Right cardiac atrium (tissue), 5 donors: ENCODE measurements around the gene SNTG2. TPM values are rescaled to one million over a fixed set of nuclear protein-coding genes. Genes with fewer than 3 reads are reported as not detected.
"Not testable (repeated sequence)": the region's sequence is repeated elsewhere in the genome, so short reads cannot be mapped to it uniquely, and the experiment has no call there.

Experiments used
- ATAC-seq, 2 donors: fragments of 200-7000 bp; cut with Tn5 transposase; one replicate each; pipeline versions ENCODE4 v1.8.0 to v1.9.1; 2020; ENCODE audit warnings: moderate library complexity in 2 of 2, mild to moderate bottlenecking in 1 of 2
- DNase-seq, 3 donors: peaks; one replicate each; pipeline ENCODE4 v3.0.0-alpha.2; 2020
- H3K27ac ChIP-seq: one replicate; pipeline ENCODE4 v1.5.1; 2013; ENCODE audit warnings: mild to moderate bottlenecking, low read length, control low read depth, moderate library complexity
- H3K27me3 ChIP-seq: one replicate; pipeline ENCODE4 v1.6.1; 2013; ENCODE audit not compliant: control insufficient read depth, insufficient read depth
- H3K4me1 ChIP-seq: one replicate; pipeline ENCODE4 v1.6.1; 2013; ENCODE audit warnings: low read length; ENCODE audit not compliant: control insufficient read depth, insufficient read depth
- H3K4me3 ChIP-seq: one replicate; pipeline ENCODE4 v1.5.1; 2013; ENCODE audit warnings: low read length, control low read depth
- H3K9me3 ChIP-seq: one replicate; pipeline ENCODE4 v1.6.1; 2013; ENCODE audit warnings: low read length; ENCODE audit not compliant: control insufficient read depth
- WGBS: extraction: QIAGEN DNeasy Blood & Tissue Kit; methylation state at CpG from one replicate; pipeline ENCODE4 v1.1.7; 2013; 5-methylcytosine and 5-hydroxymethylcytosine counted together
- intact Hi-C, 4 donors: fragments of 100-400 bp; cut with DNase I; formaldehyde crosslinking; loops; one replicate each; pipeline versions ENCODE4 v1.11.0 to v1.14.0; 2022 to 2023
- polyA plus RNA-seq: library from polyadenylated mRNA; stranded (reverse); fragments of 200-250 nt; gene quantifications from one replicate; pipeline ENCODE4 v1.2.3, GENCODE V29; 2013
- total RNA-seq, 4 donors: library from RNA; stranded (reverse); fragmentation: NEBNext Ultra II Directional; extraction: Animal tissue kit (Norgen Biotek cat#: 25700); gene quantifications; one replicate each; pipeline ENCODE4 v1.2.1, GENCODE V29; 2021
- donor health status: healthy with polysubstance abuse.
- donor health status: DM: no; HTN: yes; CAD: no.
- donor health status: DM: no; HTN: no; CAD: no.
- donor health status: DM: no; HTN: yes; CAD: no; lungs with severe emphysema.
- donor health status: DM: yes; HTN: yes; CAD: no.

SNTG2 gene
- total and polyA plus RNA-seq, 5 donors = 0.34 to 2.0 (median 0.93) TPM; not detected in 1

- H3K27ac ChIP-seq = no peak overlapping the region
- no peak for DNase-seq
- 81% methylated on average over 14 of the region's 14 CpGs for WGBS
- H3K9me3 ChIP-seq = no peaks in the 10 kb centered on the region
- H3K27me3 ChIP-seq = no peaks in the 10 kb centered on the region
- no peak for ATAC-seq
- intact Hi-C loops = no loop called here
- no peaks in the 10 kb centered on the region for H3K4me1 ChIP-seq
- no peak overlapping the region for H3K4me3 ChIP-seq
These were observed 181.8 kb downstream of the SNTG2 start for GRCh38 chr2:1132328-1132969.

- ATAC-seq, intact Hi-C loops, DNase-seq, H3K27ac ChIP-seq, H3K4me1 ChIP-seq, H3K4me3 ChIP-seq, H3K9me3 ChIP-seq, H3K27me3 ChIP-seq: not testable (repeated sequence)
- 86% methylated on average over 16 of the region's 16 CpGs for WGBS
These were observed 183.2 kb downstream of the SNTG2 start for GRCh38 chr2:1133896-1134295.

- intact Hi-C loops = no loop called here
- H3K27me3 ChIP-seq = no peaks in the 10 kb centered on the region
- no peak overlapping the region for H3K27ac ChIP-seq
- DNase-seq (no peak), ATAC-seq (no peak)
- no peaks in the 10 kb centered on the region for H3K4me1 ChIP-seq
- no peaks in the 10 kb centered on the region for H3K9me3 ChIP-seq
- WGBS = 96% methylated on average over 20 of the region's 20 CpGs
- no peak overlapping the region for H3K4me3 ChIP-seq
These were observed 184.0 kb downstream of the SNTG2 start for GRCh38 chr2:1134629-1135028.

GRCh38 chr2:1136067-1136466, 185.4 kb downstream of the SNTG2 start:
- no peak overlapping the region for H3K4me3 ChIP-seq
- no peak overlapping the region for H3K27ac ChIP-seq
- no peaks in the 10 kb centered on the region for H3K27me3 ChIP-seq
- DNase-seq (no peak), ATAC-seq (no peak)
- intact Hi-C loops = no loop called here
- 65% methylated on average over 7 of the region's 7 CpGs for WGBS
- H3K9me3 ChIP-seq = no peaks in the 10 kb centered on the region
- H3K4me1 ChIP-seq = no peaks in the 10 kb centered on the region

- Histone ChIP-seq H3K4me3 (no peak overlapping the region), H3K9me3 (no peaks in the 10 kb centered on the region), H3K27ac (no peak overlapping the region), H3K4me1 (no peaks in the 10 kb centered on the region), H3K27me3 (no peaks in the 10 kb centered on the region)
- 49% methylated on average over 7 of the region's 7 CpGs for WGBS
- ATAC-seq = peak in 1 of 2 donors; percentile 36
- DNase-seq = no peak
- intact Hi-C loops = no loop called here
These were observed 186.2 kb downstream of the SNTG2 start for GRCh38 chr2:1136846-1137245.

- Histone ChIP-seq H3K4me3 (no peak overlapping the region), H3K9me3 (no peaks in the 10 kb centered on the region), H3K27me3 (no peaks in the 10 kb centered on the region), H3K27ac (no peak overlapping the region), H3K4me1 (no peaks in the 10 kb centered on the region)
- 87% methylated on average over 7 of the region's 7 CpGs for WGBS
- intact Hi-C loops = no loop called here
- peak in 1 of 3 donors; percentile 28 for DNase-seq
- no peak for ATAC-seq
These were observed 186.6 kb downstream of the SNTG2 start for GRCh38 chr2:1137264-1137663.

GRCh38 chr2:1137913-1138391, 187.3 kb downstream of the SNTG2 start:
- Histone ChIP-seq H3K27me3 (no peaks in the 10 kb centered on the region), H3K27ac (no peak overlapping the region), H3K4me1 (no peaks in the 10 kb centered on the region), H3K9me3 (no peaks in the 10 kb centered on the region), H3K4me3 (no peak overlapping the region)
- WGBS = 59% methylated on average over 15 of the region's 15 CpGs
- DNase-seq (no peak), ATAC-seq (no peak)
- intact Hi-C loops = no loop called here

- DNase-seq = peak in 1 of 3 donors; percentile 40
- H3K27ac ChIP-seq = no peak overlapping the region
- 38% methylated on average over 17 of the region's 17 CpGs for WGBS
These were observed 189.8 kb downstream of the SNTG2 start for GRCh38 chr2:1140389-1141003.

GRCh38 chr2:1141079-1141478, 190.4 kb downstream of the SNTG2 start:
- H3K4me3 ChIP-seq = no peak overlapping the region
- H3K9me3 ChIP-seq = no peaks in the 10 kb centered on the region
- ATAC-seq (peak in 1 of 2 donors; percentile 86), DNase-seq (peak in 1 of 3 donors; percentile 33)
- 59% methylated on average over 7 of the region's 7 CpGs for WGBS
- H3K27ac ChIP-seq = no peak overlapping the region
- no peaks in the 10 kb centered on the region for H3K27me3 ChIP-seq
- H3K4me1 ChIP-seq = no peaks in the 10 kb centered on the region
- intact Hi-C loops = no loop called here

More at GRCh38 chr2:1140389-1141003, 189.8 kb downstream of the SNTG2 start:
- H3K4me3 ChIP-seq = no peak overlapping the region
- ATAC-seq = peak; percentile 36 to 48
- no peaks in the 10 kb centered on the region for H3K9me3 ChIP-seq
- no peaks in the 10 kb centered on the region for H3K4me1 ChIP-seq
- intact Hi-C loops = no loop called here
- no peaks in the 10 kb centered on the region for H3K27me3 ChIP-seq

GRCh38 chr2:1143129-1143528, 192.5 kb downstream of the SNTG2 start:
- WGBS = 84% methylated on average over 1 of the region's 1 CpG
- DNase-seq = no peak
- intact Hi-C loops = no loop called here

GRCh38 chr2:1147873-1148612, 197.4 kb downstream of the SNTG2 start:
- Histone ChIP-seq H3K27ac (no peak overlapping the region), H3K9me3 (no peaks in the 10 kb centered on the region), H3K4me1 (no peaks in the 10 kb centered on the region), H3K4me3 (no peak overlapping the region), H3K27me3 (no peaks in the 10 kb centered on the region)
- DNase-seq (peak in 1 of 3 donors; percentile 15), ATAC-seq (no peak)
- intact Hi-C loops = no loop called here
- WGBS = 49% methylated on average over 5 of the region's 5 CpGs

More at GRCh38 chr2:1143129-1143528, 192.5 kb downstream of the SNTG2 start:
- Histone ChIP-seq H3K4me3 (no peak overlapping the region), H3K27me3 (no peaks in the 10 kb centered on the region), H3K27ac (no peak overlapping the region), H3K9me3 (no peaks in the 10 kb centered on the region), H3K4me1 (no peaks in the 10 kb centered on the region)
- no peak for ATAC-seq
